HG02588 (cell line): ENCODE measurements around the gene NANOS3.

Source experiments
- ATAC-seq: cut with Tn5 transposase; IDR thresholded peaks from one replicate; pipeline ENCODE4 v1.9.1; 2021; ENCODE audit warnings: mild to moderate bottlenecking, moderate library complexity; ENCODE audit not compliant: unreplicated experiment

Gene NANOS3

GRCh38 chr19:13882836-13883235, 5.9 kb downstream of the NANOS3 start:
- no peak for ATAC-seq

- no peak for ATAC-seq
Measured at GRCh38 chr19:13883516-13884064, 6.7 kb downstream of the NANOS3 start.

- no peak for ATAC-seq
Measured at GRCh38 chr19:13884726-13885591, 8.0 kb downstream of the NANOS3 start.

- ATAC-seq, result no peak
Measured at GRCh38 chr19:13885826-13886365, 9.0 kb downstream of the NANOS3 start.

GRCh38 chr19:13887018-13887436, 10.1 kb downstream of the NANOS3 start:
- no peak for ATAC-seq

GRCh38 chr19:13887517-13887916, 10.6 kb downstream of the NANOS3 start:
- ATAC-seq, result no peak

GRCh38 chr19:13888281-13888680, 11.3 kb downstream of the NANOS3 start:
- no peak for ATAC-seq

- ATAC-seq, result no peak
Measured at GRCh38 chr19:13890136-13890535, 13.2 kb downstream of the NANOS3 start.

GRCh38 chr19:13892870-13893269, 15.9 kb downstream of the NANOS3 start:
- ATAC-seq, result no peak

GRCh38 chr19:13894552-13894951, 17.6 kb downstream of the NANOS3 start:
- ATAC-seq, result no peak

- ATAC-seq, result no peak
Measured at GRCh38 chr19:13896227-13896626, 19.3 kb downstream of the NANOS3 start.

GRCh38 chr19:13899393-13899792, 22.5 kb downstream of the NANOS3 start:
- ATAC-seq, result no peak

GRCh38 chr19:13899912-13900584, 23.1 kb downstream of the NANOS3 start:
- no peak for ATAC-seq

- ATAC-seq, result no peak
Measured at GRCh38 chr19:13902993-13903555, 26.1 kb downstream of the NANOS3 start.

GRCh38 chr19:13905634-13906520, 28.9 kb downstream of the NANOS3 start, which contains the start of the genes BRME1 and CC2D1A:
Gene BRME1 (minus strand): TSS chr19:13906117. CDS start chr19:13904892, 1,225 bp downstream.
Gene CC2D1A (plus strand): TSS chr19:13906201. CDS start chr19:13906442, 241 bp downstream.
- peak; percentile 94 for ATAC-seq

- ATAC-seq, result peak; percentile 10
Measured at GRCh38 chr19:13906521-13906904, 29.6 kb downstream of the NANOS3 start.

GRCh38 chr19:13906910-13907309, 30.0 kb downstream of the NANOS3 start:
- ATAC-seq, result no peak

- no peak for ATAC-seq
Measured at GRCh38 chr19:13908674-13909073, 31.7 kb downstream of the NANOS3 start.

- ATAC-seq, result no peak
Measured at GRCh38 chr19:13909430-13909829, 32.5 kb downstream of the NANOS3 start.

- ATAC-seq, result no peak
Measured at GRCh38 chr19:13913352-13913751, 36.4 kb downstream of the NANOS3 start.
